ENCODE measurements around the gene REXO2. TPM values are rescaled to one million over a fixed set of nuclear protein-coding genes. Genes with fewer than 3 reads are reported as not detected.

Gene REXO2
- total RNA-seq, 1 experiment from 2014 or later: 126 TPM

DNA sequence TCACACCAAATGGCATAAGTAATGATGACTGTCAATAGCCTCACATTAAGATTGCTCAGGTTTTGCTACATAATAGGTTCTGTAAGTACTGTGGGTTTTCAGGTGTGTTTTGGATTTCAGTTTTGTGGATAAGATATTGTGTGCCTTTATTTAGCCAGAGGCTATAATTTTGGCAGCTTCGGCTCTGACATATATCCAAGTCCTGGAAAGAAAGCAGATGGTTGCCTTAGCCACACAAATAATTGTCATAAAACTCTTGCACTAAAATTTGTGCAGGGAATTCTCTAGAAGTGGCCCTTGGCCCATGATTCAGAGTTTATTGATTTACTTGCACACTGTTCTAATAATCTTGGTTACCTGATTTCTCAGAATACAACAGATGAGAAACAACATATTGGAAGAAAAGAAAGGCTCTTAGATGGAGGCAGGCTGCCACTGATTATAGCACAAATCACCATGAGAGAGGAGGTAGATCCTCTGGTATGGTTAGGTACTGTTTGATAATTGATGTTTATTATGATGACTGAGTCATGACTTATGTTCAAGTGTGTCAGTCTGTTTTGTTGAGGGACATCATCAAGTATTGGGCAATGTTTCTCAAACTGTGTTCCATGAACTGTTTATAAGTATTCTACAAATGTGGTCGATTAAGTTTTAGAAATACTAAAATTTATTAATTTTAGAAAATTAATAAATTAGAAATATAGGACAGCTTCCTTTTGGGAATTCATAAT is 9.6 kb downstream of the REXO2 start:
- Mint-ChIP-seq H3K27me3 (ENCODE audit: insufficient read depth, unreplicated experiment) (no peaks in the 10 kb centered on the region), H3K9me3 (ENCODE audit: unreplicated experiment) (no peaks in the 10 kb centered on the region), H3K4me1 (ENCODE audit: insufficient read depth, unreplicated experiment) (peaks cover 21% of the 10 kb centered on the region), H3K36me3 (ENCODE audit: insufficient read depth, unreplicated experiment) (peaks cover 52% of the 10 kb centered on the region), H3K4me3 (ENCODE audit: unreplicated experiment) (no peak overlapping the region), H3K27ac (ENCODE audit: low read depth, unreplicated experiment) (peak overlapping the region; percentile 20)
- DNase-seq (ENCODE audit: unreplicated experiment): peak; percentile 24
- POLR2A ChIA-PET: interaction anchor here (0.6 to 2.3 kb wide), 4 partner anchors 8 to 192 kb away, joined by 3 to 6 read pairs (median 3); partner anchors contain the start of gene REXO2
- intact Hi-C loops (cut with micrococcal nuclease): no loop called here
- CTCF ChIA-PET: interaction anchor here (0.7 to 1.1 kb wide), 2 partner anchors 9 to 16 kb away, joined by 3 read pairs; no protein-coding TSS in a partner anchor
- no peak for TF ChIP-seq CTCF (IDR thresholded peaks at IDR 0.05; ENCODE audit: unreplicated experiment)
- BruUV-seq (replicated peaks): no TSS peak

- no peaks in the 10 kb centered on the region for H3K9me3 Mint-ChIP-seq (ENCODE audit: unreplicated experiment)
- H3K4me1 Mint-ChIP-seq (ENCODE audit: insufficient read depth, unreplicated experiment): peaks cover 21% of the 10 kb centered on the region
- intact Hi-C loops (cut with micrococcal nuclease): no loop called here
- TF ChIP-seq CTCF (IDR thresholded peaks at IDR 0.05; ENCODE audit: unreplicated experiment): no peak
- H3K4me3 Mint-ChIP-seq (ENCODE audit: unreplicated experiment): no peak overlapping the region
- peak overlapping the region; percentile 20 for H3K27ac Mint-ChIP-seq (ENCODE audit: low read depth, unreplicated experiment)
- ChIA-PET POLR2A (interaction anchor here (0.6 to 1.9 kb wide), 4 partner anchors 9 to 191 kb away, joined by 3 to 7 read pairs (median 3); partner anchors contain the start of gene REXO2), CTCF (interaction anchor here (0.6 to 1.5 kb wide), 4 partner anchors 10 to 137 kb away, joined by 3 to 5 read pairs (median 3); no protein-coding TSS in a partner anchor)
- H3K36me3 Mint-ChIP-seq (ENCODE audit: insufficient read depth, unreplicated experiment): peaks cover 43% of the 10 kb centered on the region
- no peaks in the 10 kb centered on the region for H3K27me3 Mint-ChIP-seq (ENCODE audit: insufficient read depth, unreplicated experiment)
- no TSS peak for BruUV-seq (replicated peaks)
- no peak for DNase-seq (ENCODE audit: unreplicated experiment)
These were observed 10.6 kb downstream of the REXO2 start for GRCh38 chr11:114449845-114450244.

GRCh38 chr11:114452399-114452798 is 13.1 kb downstream of the REXO2 start:
- Mint-ChIP-seq H3K4me1 (ENCODE audit: insufficient read depth, unreplicated experiment) (peaks cover 9% of the 10 kb centered on the region), H3K36me3 (ENCODE audit: insufficient read depth, unreplicated experiment) (peaks cover 18% of the 10 kb centered on the region), H3K27me3 (ENCODE audit: insufficient read depth, unreplicated experiment) (no peaks in the 10 kb centered on the region), H3K27ac (ENCODE audit: low read depth, unreplicated experiment) (no peak overlapping the region), H3K4me3 (ENCODE audit: unreplicated experiment) (no peak overlapping the region), H3K9me3 (ENCODE audit: unreplicated experiment) (no peaks in the 10 kb centered on the region)
- POLR2A ChIA-PET: interaction anchor here (0.6 to 1.1 kb wide), 3 partner anchors 10 to 52 kb away, joined by 3 read pairs; partner anchors contain the start of genes C11orf71, RBM7 and REXO2
- no peak for DNase-seq (ENCODE audit: unreplicated experiment)
- CTCF ChIA-PET: interaction anchor here (0.6 to 0.7 kb wide), 2 partner anchors 143 to 172 kb away, joined by 3 to 4 read pairs; no protein-coding TSS in a partner anchor
- no TSS peak for BruUV-seq (replicated peaks)
- no peak for TF ChIP-seq CTCF (IDR thresholded peaks at IDR 0.05; ENCODE audit: unreplicated experiment)
- intact Hi-C loops (cut with micrococcal nuclease): no loop called here

DNA sequence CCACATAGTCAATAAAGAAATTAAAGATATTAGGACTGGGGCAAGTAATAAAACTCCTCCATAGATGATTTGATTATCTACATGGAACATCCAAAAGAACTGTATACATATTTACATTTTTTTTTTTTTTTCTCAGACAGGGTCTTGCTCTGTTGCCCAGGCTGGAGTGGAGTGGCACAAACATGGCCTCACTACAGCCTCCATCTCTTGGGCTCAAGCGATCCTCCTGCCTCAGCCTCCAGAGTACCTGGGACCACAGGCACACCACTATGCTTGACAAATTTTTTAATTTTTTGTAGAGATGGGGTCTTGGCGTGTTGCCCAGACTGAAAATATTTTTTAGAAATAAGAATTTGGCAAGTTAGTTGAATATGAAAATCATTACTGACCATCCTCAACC is 24.7 kb downstream of the REXO2 start:
- peaks cover 13% of the 10 kb centered on the region for H3K9me3 Mint-ChIP-seq (ENCODE audit: unreplicated experiment)
- intact Hi-C loops (cut with micrococcal nuclease): no loop called here
- POLR2A ChIA-PET: no interaction called here
- no peak overlapping the region for H3K4me3 Mint-ChIP-seq (ENCODE audit: unreplicated experiment)
- no peaks in the 10 kb centered on the region for H3K27me3 Mint-ChIP-seq (ENCODE audit: insufficient read depth, unreplicated experiment)
- DNase-seq (ENCODE audit: unreplicated experiment): no peak
- BruUV-seq (replicated peaks): no TSS peak
- H3K36me3 Mint-ChIP-seq (ENCODE audit: insufficient read depth, unreplicated experiment): peaks cover 6% of the 10 kb centered on the region
- no peak overlapping the region for H3K27ac Mint-ChIP-seq (ENCODE audit: low read depth, unreplicated experiment)
- no peak for TF ChIP-seq CTCF (IDR thresholded peaks at IDR 0.05; ENCODE audit: unreplicated experiment)
- CTCF ChIA-PET: no interaction called here
- H3K4me1 Mint-ChIP-seq (ENCODE audit: insufficient read depth, unreplicated experiment): no peaks in the 10 kb centered on the region

Measured in MCF 10A (cell line).